Measurements from ENCODE around the gene BIRC2.
A peak's percentile ranks its signal among the peaks of the same experiment; 100 is the strongest.
"Not testable (repeated sequence)": the region's sequence is repeated elsewhere in the genome, so short reads cannot be mapped to it uniquely, and the experiment has no call there.

Gene BIRC2

DNA sequence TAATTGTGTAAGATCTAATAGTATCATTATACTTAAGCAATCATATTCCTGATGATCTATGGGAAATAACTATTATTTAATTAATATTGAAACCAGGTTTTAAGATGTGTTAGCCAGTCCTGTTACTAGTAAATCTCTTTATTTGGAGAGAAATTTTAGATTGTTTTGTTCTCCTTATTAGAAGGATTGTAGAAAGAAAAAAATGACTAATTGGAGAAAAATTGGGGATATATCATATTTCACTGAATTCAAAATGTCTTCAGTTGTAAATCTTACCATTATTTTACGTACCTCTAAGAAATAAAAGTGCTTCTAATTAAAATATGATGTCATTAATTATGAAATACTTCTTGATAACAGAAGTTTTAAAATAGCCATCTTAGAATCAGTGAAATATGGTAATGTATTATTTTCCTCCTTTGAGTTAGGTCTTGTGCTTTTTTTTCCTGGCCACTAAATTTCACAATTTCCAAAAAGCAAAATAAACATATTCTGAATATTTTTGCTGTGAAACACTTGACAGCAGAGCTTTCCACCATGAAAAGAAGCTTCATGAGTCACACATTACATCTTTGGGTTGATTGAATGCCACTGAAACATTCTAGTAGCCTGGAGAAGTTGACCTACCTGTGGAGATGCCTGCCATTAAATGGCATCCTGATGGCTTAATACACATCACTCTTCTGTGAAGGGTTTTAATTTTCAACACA is 23.3 kb upstream of the BIRC2 start:
- no peak for DNase-seq

DNA sequence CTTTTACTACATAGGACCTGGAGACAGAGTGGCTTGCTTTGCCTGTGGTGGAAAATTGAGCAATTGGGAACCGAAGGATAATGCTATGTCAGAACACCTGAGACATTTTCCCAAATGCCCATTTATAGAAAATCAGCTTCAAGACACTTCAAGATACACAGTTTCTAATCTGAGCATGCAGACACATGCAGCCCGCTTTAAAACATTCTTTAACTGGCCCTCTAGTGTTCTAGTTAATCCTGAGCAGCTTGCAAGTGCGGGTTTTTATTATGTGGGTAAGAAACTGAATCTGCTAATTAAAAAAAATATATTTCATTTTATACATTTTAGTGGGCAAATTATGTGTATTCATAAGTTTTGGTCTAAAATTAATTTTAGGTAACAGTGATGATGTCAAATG is 21.9 kb upstream of the BIRC2 start:
- no peak for DNase-seq

DNA sequence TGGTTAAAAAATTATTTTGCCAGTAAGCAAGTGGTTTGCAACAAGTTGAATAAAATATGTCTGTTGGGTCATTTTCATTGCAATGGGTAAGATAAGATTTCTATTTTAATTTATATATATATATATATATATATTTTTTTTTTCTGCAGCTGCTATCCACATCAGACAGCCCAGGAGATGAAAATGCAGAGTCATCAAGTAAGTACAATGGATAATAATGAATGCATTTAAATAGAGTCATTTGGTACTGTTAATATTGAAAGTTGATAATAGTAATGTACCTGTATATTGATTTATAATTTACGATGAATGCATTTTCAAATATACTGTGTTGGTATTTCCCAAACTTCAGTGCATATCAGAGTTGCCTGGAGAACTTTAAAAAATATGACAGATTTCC is 18.3 kb upstream of the BIRC2 start:
- DNase-seq: no peak

DNA sequence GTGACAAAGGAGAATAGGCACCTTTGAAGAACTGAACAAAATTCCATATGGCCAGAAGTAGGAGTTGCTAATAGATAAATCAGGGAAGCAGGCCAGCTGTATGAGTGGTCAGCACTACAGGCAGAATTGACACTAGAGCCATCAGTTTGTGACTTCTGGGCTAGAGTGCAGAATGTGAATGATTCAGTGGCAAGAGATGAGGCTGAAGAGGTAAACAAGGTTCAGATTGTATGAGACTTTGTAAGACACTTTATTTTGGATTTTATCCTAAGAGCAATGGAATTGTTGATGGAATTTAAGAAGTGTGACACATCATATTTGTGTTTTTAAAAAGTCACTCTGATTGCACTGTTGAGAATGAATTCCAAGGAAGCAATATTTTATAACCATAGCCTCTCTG is 16.8 kb upstream of the BIRC2 start:
- DNase-seq: no peak

DNA sequence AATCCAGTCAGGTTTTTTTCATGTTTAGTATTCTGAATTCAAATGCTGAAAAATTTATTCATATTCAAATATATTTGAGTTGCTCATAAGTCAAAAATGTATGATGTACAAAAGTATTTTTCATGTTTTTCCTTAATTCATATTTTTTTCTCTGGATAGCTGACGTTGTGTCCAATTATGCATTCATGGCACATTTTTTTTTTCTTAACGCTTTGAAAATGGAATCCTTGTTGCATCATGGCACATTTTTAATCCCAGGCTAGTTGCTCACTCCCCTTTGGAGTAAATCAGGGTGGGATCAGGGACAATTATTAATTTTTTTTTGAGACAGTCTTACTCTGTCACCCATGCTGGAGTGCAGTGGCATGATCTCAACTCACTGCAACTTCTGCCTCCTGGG is 15.7 kb upstream of the BIRC2 start:
- DNase-seq: no peak

DNA sequence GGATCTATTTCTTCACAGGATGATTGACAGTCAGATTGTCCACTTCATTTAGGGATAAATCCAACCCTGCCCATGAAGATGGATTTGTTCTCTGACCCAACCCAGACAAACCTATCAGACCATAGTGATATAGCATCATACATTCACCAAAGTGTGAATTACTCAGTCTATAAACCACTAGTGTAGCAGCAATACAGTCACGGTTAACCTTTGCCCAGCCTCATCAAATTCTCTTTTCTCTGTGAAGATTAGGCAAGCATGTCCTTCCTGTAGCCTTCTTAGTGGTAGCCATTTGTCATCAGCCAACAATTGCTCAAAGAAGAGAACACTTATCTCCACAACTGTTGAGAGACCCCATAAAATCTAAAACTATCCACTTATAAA is 14.4 kb upstream of the BIRC2 start:
- DNase-seq: no peak

DNA sequence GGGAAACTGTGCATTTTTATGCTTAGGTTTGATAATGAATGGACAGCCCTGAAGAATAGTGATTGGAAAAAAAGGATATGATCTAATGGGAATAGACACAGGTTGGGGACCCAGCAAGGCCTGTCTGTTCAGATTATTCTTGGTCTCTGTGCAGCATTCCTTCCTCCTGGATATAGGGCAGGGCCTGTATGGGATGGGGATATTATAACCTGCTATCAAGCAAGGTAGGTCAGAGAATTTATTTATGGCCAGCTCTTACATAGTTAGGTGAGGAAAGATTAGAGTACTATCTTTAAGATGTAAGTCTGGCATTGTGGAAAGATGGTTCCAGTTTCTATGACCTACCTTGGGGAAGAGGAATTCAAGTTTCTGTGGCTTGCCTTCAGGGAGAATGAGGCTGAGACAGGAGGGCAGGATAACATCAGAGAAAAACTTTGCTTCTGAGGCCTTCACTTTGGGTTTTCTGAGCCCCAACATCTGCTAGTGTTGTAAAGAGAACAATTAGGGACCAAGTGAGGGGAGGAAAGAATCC is 8.5 kb upstream of the BIRC2 start:
- DNase-seq: no peak

DNA sequence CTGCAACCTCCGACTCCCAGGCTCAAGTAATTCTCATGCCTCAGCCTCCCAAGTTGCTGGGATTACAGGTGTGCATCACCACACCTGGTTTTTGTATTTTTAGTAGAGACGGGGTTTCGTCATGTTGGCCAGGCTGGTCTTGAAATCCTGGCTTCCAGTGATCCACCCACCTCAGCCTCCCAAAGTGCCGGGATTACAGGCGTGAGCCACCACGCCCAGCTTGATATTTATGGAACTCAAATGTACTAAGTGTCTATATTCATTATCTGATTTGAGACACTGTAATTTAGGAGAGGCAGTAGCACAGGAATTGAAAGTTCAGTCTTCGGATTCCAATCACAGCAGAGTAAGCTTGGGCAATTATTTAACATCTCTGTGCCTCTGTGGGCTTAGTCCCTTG is 5.7 kb upstream of the BIRC2 start:
- DNase-seq: not testable (repeated sequence)

DNA sequence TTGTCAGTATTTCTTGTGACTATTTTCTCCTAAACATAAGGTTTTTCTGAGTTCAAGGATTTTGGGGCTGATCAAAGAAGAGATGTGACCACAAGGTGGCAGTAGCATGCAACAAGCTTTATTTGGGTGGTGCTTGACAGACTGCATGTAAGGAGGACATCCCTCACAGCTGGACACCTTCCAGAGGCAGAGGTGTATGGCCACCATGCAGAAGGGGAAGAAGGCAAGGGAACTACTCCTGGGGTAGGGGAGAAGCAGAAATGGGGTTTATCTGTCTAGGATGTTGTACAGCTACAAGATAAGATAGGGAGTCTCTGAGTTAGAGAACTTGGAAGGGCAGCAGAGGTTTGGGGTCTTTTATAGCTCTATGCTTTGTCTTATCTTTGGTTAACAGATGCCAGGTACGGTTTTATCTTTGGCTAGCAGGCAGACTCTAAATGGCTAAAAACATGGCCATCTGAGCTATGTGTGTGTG is 5.1 kb upstream of the BIRC2 start:
- peak; percentile 64 for DNase-seq

DNA sequence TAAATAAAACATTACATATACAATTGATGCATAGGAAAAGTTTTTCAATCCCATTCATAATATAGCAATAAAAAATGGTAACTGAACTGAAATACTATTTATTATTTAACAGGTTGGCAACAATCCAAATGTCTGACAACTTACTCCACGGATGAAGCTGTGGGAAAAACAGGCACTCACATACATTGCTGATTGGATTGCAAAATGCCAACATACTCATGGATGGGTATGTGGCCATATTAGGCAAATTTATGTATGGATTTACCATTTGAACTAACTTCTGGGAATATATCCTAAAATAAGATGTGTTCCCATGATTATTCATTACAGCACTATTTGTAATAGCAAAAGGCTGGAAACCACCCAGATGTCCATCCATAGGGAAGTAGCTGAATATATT is 3.2 kb upstream of the BIRC2 start:
- DNase-seq: no peak

DNA sequence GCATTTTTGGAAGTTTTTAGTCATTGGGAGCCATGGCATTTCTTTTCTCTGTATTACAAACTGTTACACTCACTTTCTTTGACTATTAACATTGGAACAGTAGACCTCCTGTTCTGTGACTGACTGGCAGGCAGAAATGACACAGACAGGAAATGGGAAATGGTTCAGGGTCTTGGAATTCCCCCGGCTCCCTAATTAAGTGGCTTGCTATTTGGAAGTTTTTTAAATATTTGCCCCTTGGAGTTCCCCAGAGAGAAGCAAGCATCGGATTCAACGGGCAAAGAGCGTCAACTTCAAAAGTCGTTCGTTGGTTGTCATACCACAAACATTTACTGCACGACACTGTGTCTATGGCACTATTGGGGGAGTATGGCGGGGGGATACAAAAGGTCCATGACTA is 1.1 kb upstream of the BIRC2 start:
- DNase-seq: no peak

DNA sequence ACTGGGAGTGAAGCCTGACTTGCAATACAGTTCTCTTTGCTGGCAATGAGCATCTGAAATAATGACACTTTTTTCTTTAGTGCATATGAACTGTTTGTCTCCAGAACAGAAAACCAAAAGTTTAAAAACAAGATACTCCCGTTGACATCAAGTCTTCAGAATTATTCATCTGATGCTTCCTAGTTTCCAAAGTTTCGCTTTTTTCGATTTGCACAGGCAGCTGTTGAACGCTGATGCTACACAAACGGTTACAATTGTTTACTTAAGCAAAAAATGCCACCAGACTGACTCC is 612 bp upstream of the BIRC2 start:
- DNase-seq: no peak

DNA sequence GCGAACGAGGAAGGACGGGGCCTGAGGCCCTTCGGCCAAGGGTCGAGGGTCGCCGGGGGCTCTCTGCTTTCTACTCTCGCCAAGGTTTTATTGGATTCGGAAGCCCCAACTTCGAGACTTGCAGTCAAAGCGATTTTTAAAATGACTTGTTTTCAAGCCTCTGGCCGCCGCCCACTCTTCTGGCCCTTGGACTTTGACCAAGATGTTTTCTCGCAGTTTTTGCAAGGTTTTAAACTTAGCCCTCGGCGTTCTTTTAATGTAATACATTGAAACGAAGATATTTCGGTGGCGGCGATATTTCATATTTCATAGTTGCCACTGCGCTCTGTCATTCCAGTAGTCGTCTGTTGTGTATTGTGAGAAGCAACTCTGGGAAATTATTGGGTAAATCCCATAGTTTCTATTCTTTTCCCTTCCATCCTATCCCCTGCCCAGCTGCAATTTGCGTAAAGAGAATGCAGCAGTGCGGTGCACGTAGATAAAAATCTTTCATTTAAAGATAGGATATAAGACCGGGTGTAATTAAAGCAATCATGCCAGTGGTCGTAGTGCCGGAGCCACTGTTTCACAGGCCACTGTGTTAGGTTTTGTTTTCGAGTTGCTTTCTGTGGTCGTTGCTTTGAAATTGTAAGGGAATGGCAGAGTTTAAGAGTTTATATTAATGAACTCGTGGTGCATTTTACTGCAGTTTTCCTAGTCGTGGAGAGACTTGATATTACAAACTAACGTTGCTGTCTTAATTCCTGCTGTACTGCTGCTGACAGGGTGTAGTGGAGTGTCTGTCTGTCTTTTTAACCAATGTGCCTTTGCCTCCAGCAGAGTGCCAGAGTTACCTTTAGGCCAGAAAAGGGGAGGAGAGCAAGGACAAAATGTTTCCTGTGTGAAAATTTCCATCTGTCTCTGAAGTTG is 702 bp downstream of the BIRC2 start:
- no peak for DNase-seq

DNA sequence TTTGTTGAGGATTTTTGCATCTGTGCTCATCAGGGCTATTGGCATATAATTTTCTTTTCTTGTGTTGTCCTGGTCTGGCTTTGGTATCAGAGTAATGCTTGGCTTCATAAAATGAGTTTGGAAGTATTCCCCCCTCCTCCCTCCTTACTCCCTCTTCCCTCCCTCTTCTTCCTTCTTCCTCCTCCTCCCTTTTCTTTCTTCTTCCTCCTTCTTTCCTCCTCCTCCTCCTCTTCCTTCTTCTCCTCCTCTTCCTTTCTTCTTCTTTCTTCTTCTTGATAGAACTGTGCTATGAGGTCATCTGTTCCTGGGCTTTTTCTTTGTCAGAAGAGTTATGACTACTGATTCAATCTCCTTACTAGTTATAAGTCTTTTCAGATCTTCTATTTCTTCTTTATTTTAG is 10.1 kb downstream of the BIRC2 start:
- no peak for DNase-seq

DNA sequence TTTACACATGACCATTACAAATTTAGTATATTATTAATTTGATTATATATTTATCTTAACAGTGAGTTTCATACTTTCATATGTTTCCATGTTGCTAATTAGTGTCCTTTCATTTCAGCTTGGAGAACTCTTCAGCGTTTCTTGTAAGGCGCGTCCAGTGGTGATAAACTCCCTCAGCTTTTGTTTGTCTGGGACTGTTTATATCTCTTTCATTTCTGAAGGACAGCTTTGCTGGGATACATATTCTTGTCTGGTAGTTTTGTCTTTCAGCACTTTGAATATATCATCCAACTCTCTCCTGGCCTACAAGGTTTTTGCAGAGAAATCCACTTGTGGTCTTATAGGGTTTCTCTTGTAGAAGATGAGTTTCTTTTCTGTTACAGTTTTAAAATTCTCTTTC is 12.4 kb downstream of the BIRC2 start:
- no peak for DNase-seq

DNA sequence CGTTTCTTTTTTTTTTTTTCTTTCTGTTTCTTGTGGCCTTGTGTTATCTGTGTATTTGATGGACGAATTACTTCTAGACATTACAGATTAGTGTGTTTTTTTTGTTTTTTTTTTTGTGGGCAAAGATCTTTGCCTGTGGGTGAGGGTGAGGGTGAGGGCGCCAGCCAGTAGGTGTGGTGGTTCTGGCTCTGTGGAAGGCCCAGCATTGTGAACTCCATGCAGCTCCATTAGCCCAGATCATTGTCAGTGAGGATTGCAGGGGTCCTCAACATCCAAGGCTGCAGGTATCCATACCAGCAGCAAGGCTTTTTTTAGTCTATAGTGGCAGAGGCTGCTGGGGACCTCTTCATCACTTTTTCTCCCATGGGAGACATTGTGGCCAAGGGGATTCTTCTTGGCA is 13.7 kb downstream of the BIRC2 start:
- DNase-seq: no peak

DNA sequence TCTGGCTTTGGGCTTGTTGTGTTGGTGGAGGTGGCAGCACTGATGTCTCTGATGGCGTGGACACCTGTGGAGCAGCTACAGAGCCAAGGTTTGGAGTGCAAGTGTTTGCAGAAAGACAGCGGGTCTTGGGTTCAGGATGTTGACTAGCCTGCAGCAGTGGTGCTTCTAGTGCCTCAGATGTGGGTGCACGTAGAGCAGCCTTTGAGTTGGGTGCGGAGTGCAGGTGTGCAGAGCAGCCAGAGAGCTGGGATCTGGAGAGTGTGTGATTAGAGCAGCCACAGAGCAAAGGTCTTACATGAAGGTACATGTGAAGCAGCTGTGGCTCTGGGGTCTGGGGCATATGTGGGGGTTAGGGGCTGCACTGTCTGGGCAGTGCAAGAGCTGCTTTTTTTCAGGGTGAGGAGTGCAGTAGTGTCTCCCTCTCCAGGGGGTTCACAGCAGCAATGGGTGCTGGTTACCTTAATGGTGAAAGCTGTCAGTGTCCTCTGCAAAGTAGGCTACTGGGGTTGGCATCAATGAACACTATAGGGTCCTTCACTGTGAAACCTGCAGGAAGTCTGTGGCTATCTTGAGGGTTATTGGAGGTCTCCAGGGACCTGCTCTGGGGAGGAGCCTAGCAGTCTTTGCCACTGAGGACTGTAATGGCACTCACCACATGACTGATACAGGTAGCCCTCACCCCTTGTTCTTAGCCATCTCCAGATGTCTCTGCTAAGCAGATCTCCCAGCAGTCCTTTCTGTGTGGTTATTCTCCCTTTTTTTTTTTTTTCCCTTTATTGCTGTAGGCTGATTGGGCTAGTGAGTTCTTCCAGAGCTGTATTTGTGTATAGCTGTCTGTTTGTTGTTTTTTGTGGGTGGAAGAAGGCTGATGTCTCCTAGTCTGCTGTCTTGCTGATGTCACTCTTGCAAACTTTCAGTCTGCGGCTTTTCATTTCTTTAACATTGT is 14.3 kb downstream of the BIRC2 start:
- DNase-seq: no peak

DNA sequence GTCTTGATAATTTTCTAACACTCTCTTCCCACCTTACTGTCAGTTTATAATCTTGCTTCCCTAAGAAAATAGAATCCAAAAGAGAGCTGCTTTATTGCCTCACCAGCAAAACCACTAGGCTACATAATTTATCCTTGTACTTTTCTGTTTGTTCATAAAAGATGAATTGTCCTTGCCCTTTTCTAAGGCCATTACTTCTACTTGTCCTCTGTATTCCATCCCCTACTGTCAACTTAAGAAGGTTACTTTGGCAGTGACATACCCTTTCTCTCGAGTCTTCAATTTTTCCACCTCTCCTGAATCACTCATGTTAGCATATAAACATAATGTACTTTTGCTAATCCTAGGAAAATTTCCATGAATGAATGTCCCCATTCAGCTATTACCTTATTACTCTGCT is 18.0 kb downstream of the BIRC2 start:
- no peak for DNase-seq

DNA sequence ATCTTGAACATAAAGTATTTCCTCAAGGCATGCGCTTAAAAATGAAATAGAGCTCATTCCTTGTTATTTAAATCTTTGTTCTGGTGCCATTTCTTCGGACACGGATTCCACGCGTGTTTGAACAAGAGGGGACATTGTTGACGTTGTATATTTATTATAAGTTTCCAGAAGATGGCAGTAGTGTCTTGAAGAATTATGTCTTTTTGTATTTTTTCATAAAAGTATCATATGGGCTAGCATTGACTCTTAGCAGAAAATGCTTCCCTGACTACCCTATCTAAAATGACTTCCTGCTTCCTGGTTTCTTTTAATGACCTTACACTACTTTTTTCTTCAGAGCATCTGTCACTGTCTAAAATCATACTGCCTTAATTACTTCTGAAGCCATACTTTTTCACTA is 20.4 kb downstream of the BIRC2 start:
- DNase-seq: no peak

DNA sequence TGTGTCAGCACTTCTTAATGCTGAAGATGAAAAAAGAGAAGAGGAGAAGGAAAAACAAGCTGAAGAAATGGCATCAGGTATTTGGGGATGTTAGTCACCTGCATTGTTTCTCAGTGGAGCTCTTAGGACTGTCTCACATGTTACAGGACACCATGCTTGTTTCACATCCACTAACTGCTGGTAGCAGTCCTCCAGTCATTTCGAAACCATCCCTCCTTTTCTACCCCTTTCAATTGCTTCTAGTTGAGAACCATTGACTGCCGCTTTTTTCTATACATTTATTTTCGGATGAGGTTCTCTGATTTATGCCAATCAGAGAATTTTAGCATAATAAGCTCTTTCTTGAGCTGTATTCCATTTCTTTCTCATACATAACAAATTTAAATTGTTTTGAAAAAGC is 21.5 kb downstream of the BIRC2 start:
- DNase-seq: no peak

DNA sequence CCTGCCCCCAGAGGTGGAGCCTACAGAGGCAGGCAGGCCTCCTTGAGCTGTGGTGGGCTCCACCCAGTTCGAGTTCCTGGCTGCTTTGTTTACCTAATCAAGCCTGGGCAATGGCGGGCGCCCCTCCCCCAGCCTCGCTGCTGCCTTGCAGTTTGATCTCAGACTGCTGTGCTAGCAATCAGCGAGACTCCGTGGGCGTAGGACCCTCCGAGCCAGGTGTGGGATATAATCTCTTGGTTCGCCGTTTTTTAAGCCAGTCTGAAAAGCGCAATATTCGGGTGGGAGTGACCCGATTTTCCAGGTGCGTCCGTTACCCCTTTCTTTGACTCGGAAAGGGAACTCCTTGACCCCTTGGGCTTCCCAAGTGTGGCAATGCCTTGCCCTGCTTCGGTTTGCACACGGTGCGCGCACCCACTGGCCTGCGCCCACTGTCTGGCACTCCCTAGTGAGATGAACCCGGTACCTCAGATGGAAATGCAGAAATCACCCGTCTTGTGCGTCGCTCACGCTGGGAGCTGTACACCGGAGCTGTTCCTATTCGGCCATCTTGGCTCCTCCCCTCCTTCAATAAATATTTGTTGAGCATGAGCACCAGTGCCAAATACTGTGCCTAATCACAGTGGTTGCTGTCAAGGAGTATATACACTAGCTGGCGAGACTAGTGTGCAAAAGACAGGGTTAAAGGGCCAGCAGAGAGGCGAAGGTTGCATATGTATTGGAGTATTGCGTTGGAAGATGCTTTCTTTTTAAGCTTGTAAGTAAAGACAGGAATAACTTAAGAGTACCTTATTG is 27.8 kb downstream of the BIRC2 start:
- not testable (repeated sequence) for DNase-seq

DNA sequence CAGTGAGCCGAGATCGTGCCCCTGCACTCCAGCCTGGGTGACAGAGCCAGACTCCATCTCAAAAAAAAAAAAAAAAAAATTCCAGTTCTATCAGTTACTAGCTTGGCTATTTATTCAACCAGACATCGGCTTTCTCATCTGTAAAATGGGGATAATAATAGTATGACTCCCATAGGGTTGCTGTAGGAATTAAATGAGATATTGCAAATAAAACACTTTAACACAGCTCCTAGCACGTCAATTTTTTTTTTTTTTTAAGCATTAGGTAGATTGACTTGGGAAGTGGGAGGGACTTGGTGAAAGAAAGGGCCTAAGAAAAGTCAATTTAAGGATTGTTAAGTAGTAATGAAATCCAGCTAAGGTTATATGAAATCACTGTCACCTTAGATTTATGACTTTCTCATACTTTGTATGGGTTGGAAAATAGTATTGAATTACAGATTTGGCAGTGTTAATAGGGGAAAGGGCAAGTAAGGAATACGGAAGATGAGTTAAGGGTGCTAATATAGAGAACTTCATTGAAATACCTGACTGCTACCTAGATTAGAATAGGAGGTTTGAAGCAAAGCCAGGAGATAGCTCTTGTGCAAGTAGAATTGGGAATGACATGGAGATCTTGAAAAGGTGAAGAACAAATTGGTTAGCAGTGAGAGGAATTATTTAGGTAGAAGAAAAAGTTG is 28.8 kb downstream of the BIRC2 start:
- DNase-seq: no peak

All from NCI-H1436 (cell line).